Suprapubic skin (tissue), 4 donors: ENCODE data around the gene CD33.

Experiments
- POLR2A ChIP-seq, 2 donors: fragments of 450-650 bp; IDR thresholded peaks; one replicate each; pipeline ENCODE4 v1.6.1; 2017; ENCODE audit warnings: antibody characterized with exemption in 2 of 2, mild to moderate bottlenecking in 2 of 2, moderate library complexity in 2 of 2
- POLR2AphosphoS5 ChIP-seq, 3 donors: sonication (generic); formaldehyde crosslinking; IDR thresholded peaks; one replicate each; pipeline ENCODE4 v1.6.1; 2017; ENCODE audit warnings: antibody characterized with exemption in 3 of 3
- TF ChIP-seq, protein P1 (sequence below), 2 donors: fragments of 200-600 bp in 1 of 2; fragments of 450-650 bp in 1 of 2; sonication (generic) in 1 of 2; IDR thresholded peaks; one replicate each; pipeline ENCODE4 v1.5.1; 2016 to 2019; ENCODE audit warnings: antibody characterized with exemption in 2 of 2, mild to moderate bottlenecking in 1 of 2, moderate library complexity in 1 of 2

DNA sequence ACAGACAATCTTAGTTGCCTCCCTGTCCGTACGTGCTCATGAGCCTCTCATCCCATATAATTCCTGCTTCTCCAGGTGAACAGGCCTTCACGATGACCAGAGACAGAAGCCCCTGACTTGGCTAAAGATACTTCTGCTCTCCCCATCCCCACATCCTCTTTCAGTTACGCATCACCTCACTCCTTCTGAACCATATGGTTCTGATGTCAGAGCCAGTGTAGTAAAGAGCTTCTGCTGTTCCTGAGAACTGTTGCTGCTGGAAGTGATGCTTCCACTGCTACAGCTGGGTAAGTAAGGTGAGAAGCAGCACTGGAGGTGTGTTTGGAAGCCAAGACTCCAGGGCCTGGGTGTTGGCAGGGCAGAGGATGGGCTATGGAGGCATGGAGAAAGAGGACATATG lies 38.9 kb downstream of the CD33 start:
- TF ChIP-seq POLR2AphosphoS5 (IDR thresholded peaks at IDR 0.05), result no peak
- TF ChIP-seq, protein P1, sequence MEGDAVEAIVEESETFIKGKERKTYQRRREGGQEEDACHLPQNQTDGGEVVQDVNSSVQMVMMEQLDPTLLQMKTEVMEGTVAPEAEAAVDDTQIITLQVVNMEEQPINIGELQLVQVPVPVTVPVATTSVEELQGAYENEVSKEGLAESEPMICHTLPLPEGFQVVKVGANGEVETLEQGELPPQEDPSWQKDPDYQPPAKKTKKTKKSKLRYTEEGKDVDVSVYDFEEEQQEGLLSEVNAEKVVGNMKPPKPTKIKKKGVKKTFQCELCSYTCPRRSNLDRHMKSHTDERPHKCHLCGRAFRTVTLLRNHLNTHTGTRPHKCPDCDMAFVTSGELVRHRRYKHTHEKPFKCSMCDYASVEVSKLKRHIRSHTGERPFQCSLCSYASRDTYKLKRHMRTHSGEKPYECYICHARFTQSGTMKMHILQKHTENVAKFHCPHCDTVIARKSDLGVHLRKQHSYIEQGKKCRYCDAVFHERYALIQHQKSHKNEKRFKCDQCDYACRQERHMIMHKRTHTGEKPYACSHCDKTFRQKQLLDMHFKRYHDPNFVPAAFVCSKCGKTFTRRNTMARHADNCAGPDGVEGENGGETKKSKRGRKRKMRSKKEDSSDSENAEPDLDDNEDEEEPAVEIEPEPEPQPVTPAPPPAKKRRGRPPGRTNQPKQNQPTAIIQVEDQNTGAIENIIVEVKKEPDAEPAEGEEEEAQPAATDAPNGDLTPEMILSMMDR (IDR thresholded peaks at IDR 0.05), result no peak
- TF ChIP-seq POLR2A (IDR thresholded peaks at IDR 0.05), result no peak
